CD4-positive, alpha-beta memory T cell (primary cell): ENCODE data around the gene SLX4IP. TPM values are rescaled to one million over a fixed set of nuclear protein-coding genes. Genes with fewer than 3 reads are reported as not detected.
A peak's percentile ranks its signal among the peaks of the same experiment; 100 is the strongest.
"Not testable (repeated sequence)": the region's sequence is repeated elsewhere in the genome, so short reads cannot be mapped to it uniquely, and the experiment has no call there.

Experiments used
- CTCF ChIA-PET: fragments of 350-600 bp; sonication (Branson Sonifier 250); formaldehyde crosslinking; loops from one replicate; lab custom pipeline; 2021; ENCODE audit warnings: inconsistent platforms; ENCODE audit not compliant: partially characterized antibody; lab: Charles Lee
- POLR2A ChIA-PET: fragments of 350-600 bp; sonication (Branson Sonifier 250); formaldehyde crosslinking; loops from one replicate; lab custom pipeline; 2021; ENCODE audit not compliant: partially characterized antibody; lab: Charles Lee
- DNase-seq, 5 donors: peaks; one replicate each; pipeline versions ENCODE4 v3.0.0 to v3.0.0-alpha.2; 2020 to 2022; ENCODE audit warnings: mixed read lengths in 1 of 5
- H3K27ac ChIP-seq: one replicate; pipeline ENCODE4 v1.7.0; 2013; ENCODE audit warnings: low read depth, low read length
- H3K27me3 ChIP-seq: 2 replicates; pipeline ENCODE4 v1.7.0; 2013; ENCODE audit warnings: mild to moderate bottlenecking, low read length, moderate library complexity; ENCODE audit not compliant: insufficient read depth
- H3K36me3 ChIP-seq: 2 replicates; pipeline ENCODE4 v1.7.0; 2013; ENCODE audit warnings: mild to moderate bottlenecking, low read length, moderate library complexity; ENCODE audit not compliant: insufficient read depth
- H3K4me1 ChIP-seq: 2 replicates; pipeline ENCODE4 v1.7.0; 2013; ENCODE audit warnings: mild to moderate bottlenecking, low read length, moderate library complexity; ENCODE audit not compliant: insufficient read depth
- H3K4me3 ChIP-seq, 2 donors: one replicate each; pipeline ENCODE4 v1.7.0; 2013; ENCODE audit warnings: low read length in 2 of 2, mild to moderate bottlenecking in 1 of 2
- H3K9me3 ChIP-seq, 2 donors: one replicate each; pipeline ENCODE4 v1.7.0; 2013; ENCODE audit warnings: low read length in 2 of 2, control low read depth in 1 of 2; ENCODE audit not compliant: control insufficient read depth in 1 of 2
- H3K27ac Mint-ChIP-seq, 7 donors: one replicate each; pipeline ENCODE4 v1.8.0; 2020 to 2021; ENCODE audit warnings: mixed read lengths in 7 of 7, mild to moderate bottlenecking in 6 of 7, inconsistent platforms in 3 of 7, moderate library complexity in 3 of 7
- H3K27me3 Mint-ChIP-seq, 2 donors: one replicate each; pipeline ENCODE4 v1.8.0; 2020 to 2021; ENCODE audit warnings: mixed read lengths in 2 of 2
- H3K36me3 Mint-ChIP-seq, 2 donors: one replicate each; pipeline ENCODE4 v1.8.0; 2020 to 2021; ENCODE audit warnings: mixed read lengths in 2 of 2, inconsistent platforms in 1 of 2, mild to moderate bottlenecking in 1 of 2
- H3K4me1 Mint-ChIP-seq, 4 donors: one replicate each; pipeline ENCODE4 v1.8.0; 2020 to 2021; ENCODE audit warnings: mixed read lengths in 4 of 4, mild to moderate bottlenecking in 1 of 4
- H3K4me3 Mint-ChIP-seq, 8 donors: one replicate each; pipeline ENCODE4 v1.8.0; 2020 to 2021; ENCODE audit warnings: mixed read lengths in 8 of 8, mild to moderate bottlenecking in 7 of 8, moderate library complexity in 6 of 8, inconsistent platforms in 3 of 8
- H3K9me3 Mint-ChIP-seq, 8 donors: one replicate each; pipeline ENCODE4 v1.8.0; 2020 to 2021; ENCODE audit warnings: mixed read lengths in 8 of 8, mild to moderate bottlenecking in 5 of 8, inconsistent platforms in 3 of 8, moderate library complexity in 1 of 8
- intact Hi-C: fragments of 100-400 bp; cut with micrococcal nuclease; formaldehyde crosslinking; loops from one replicate; pipeline ENCODE4 v1.15.1; 2023
- polyA plus RNA-seq, 2 donors: library from polyadenylated mRNA; unstranded; fragments of 300-500 nt; fragmentation: Illumina TruSeq; gene quantifications; one replicate each; pipeline ENCODE4 v1.2.3, GENCODE V29; 2021
- total RNA-seq, 2 experiments: library from RNA; stranded (reverse); gene quantifications; one replicate each; pipeline ENCODE4 v1.2.3, GENCODE V29; 2021

The SLX4IP gene
- total and polyA plus RNA-seq, 4 experiments from 2014 or later: 1.5 to 6.6 (median 4.0) TPM

GRCh38 chr20:10581823-10582222 lies 146.7 kb downstream of the SLX4IP start:
- H3K4me3 Mint-ChIP-seq: no peak overlapping the region
- Histone ChIP-seq H3K4me3 (no peak overlapping the region), H3K27me3 (no peaks in the 10 kb centered on the region), H3K27ac (no peak overlapping the region), H3K36me3 (no peaks in the 10 kb centered on the region), H3K4me1 (no peaks in the 10 kb centered on the region), H3K9me3 (no peaks in the 10 kb centered on the region)
- CTCF ChIA-PET: interaction anchor here (1.5 kb wide), 1 partner anchor 27 kb away, joined by 3 read pairs; no protein-coding TSS in a partner anchor
- POLR2A ChIA-PET: no interaction called here
- H3K9me3 Mint-ChIP-seq: no peaks in the 10 kb centered on the region
- peaks cover 2 to 31% of the 10 kb centered on the region in 2 donors for H3K36me3 Mint-ChIP-seq
- no peak overlapping the region for H3K27ac Mint-ChIP-seq
- peaks cover 3 to 12% (median 5%) of the 10 kb centered on the region in 4 donors for H3K4me1 Mint-ChIP-seq
- no peaks in the 10 kb centered on the region for H3K27me3 Mint-ChIP-seq
- intact Hi-C loops: no loop called here
- DNase-seq: no peak

GRCh38 chr20:10584371-10584770 lies 149.3 kb downstream of the SLX4IP start:
- H3K9me3 Mint-ChIP-seq: no peaks in the 10 kb centered on the region
- peaks cover 0 to 3% (median 0%) of the 10 kb centered on the region in 4 donors for H3K4me1 Mint-ChIP-seq
- ChIA-PET POLR2A (no interaction called here), CTCF (no interaction called here)
- Histone ChIP-seq H3K36me3 (no peaks in the 10 kb centered on the region), H3K9me3 (no peaks in the 10 kb centered on the region), H3K4me3 (no peak overlapping the region), H3K4me1 (no peaks in the 10 kb centered on the region), H3K27ac (no peak overlapping the region), H3K27me3 (no peaks in the 10 kb centered on the region)
- intact Hi-C loops: no loop called here
- DNase-seq: no peak
- no peaks in the 10 kb centered on the region for H3K27me3 Mint-ChIP-seq
- peaks cover 2 to 25% of the 10 kb centered on the region in 2 donors for H3K36me3 Mint-ChIP-seq
- H3K27ac Mint-ChIP-seq: no peak overlapping the region
- H3K4me3 Mint-ChIP-seq: no peak overlapping the region

- Mint-ChIP-seq H3K4me1 (peaks cover 0 to 2% (median 0%) of the 10 kb centered on the region in 4 donors), H3K27me3 (no peaks in the 10 kb centered on the region), H3K9me3 (no peaks in the 10 kb centered on the region), H3K4me3 (no peak overlapping the region), H3K27ac (no peak overlapping the region), H3K36me3 (peaks cover 2 to 23% of the 10 kb centered on the region in 2 donors)
- DNase-seq: no peak
- Histone ChIP-seq H3K4me3 (no peak overlapping the region), H3K4me1 (no peaks in the 10 kb centered on the region), H3K27ac (no peak overlapping the region), H3K36me3 (no peaks in the 10 kb centered on the region), H3K9me3 (no peaks in the 10 kb centered on the region), H3K27me3 (no peaks in the 10 kb centered on the region)
- intact Hi-C loops: no loop called here
- ChIA-PET CTCF (no interaction called here), POLR2A (no interaction called here)
Measured at GRCh38 chr20:10585308-10585707, 150.2 kb downstream of the SLX4IP start.

- Mint-ChIP-seq H3K4me1 (peaks cover 0 to 2% (median 0%) of the 10 kb centered on the region in 4 donors), H3K9me3 (no peaks in the 10 kb centered on the region), H3K36me3 (peaks cover 2 to 13% of the 10 kb centered on the region in 2 donors), H3K4me3 (no peak overlapping the region), H3K27ac (no peak overlapping the region), H3K27me3 (no peaks in the 10 kb centered on the region)
- DNase-seq: no peak
- no peaks in the 10 kb centered on the region for H3K4me1 ChIP-seq
- no peaks in the 10 kb centered on the region for H3K36me3 ChIP-seq
- H3K9me3 ChIP-seq: no peaks in the 10 kb centered on the region
- CTCF ChIA-PET: no interaction called here
- POLR2A ChIA-PET: no interaction called here
- no peak overlapping the region for H3K27ac ChIP-seq
- H3K27me3 ChIP-seq: no peaks in the 10 kb centered on the region
- intact Hi-C loops: no loop called here
- no peak overlapping the region for H3K4me3 ChIP-seq
Measured at GRCh38 chr20:10586296-10586695, 151.2 kb downstream of the SLX4IP start.

GRCh38 chr20:10590446-10590845 lies 155.3 kb downstream of the SLX4IP start:
- H3K27ac ChIP-seq, H3K27me3 Mint-ChIP-seq, intact Hi-C loops, H3K4me3 Mint-ChIP-seq, H3K27me3 ChIP-seq, H3K27ac Mint-ChIP-seq, H3K4me1 Mint-ChIP-seq, H3K4me1 ChIP-seq, H3K9me3 ChIP-seq, H3K36me3 ChIP-seq, H3K4me3 ChIP-seq, H3K9me3 Mint-ChIP-seq, DNase-seq, H3K36me3 Mint-ChIP-seq: not testable (repeated sequence)
- ChIA-PET CTCF (interaction anchor here (1.0 to 1.2 kb wide), 2 partner anchors 15 to 77 kb away, joined by 3 to 4 read pairs; no protein-coding TSS in a partner anchor), POLR2A (interaction anchor here (0.6 kb wide), 1 partner anchor 22 kb away, joined by 3 read pairs; no protein-coding TSS in a partner anchor)

GRCh38 chr20:10590950-10591671 lies 156.0 kb downstream of the SLX4IP start:
- CTCF ChIA-PET: interaction anchor here (1.0 to 1.2 kb wide), 2 partner anchors 15 to 77 kb away, joined by 3 to 4 read pairs; no protein-coding TSS in a partner anchor
- peaks cover 0 to 7% of the 10 kb centered on the region in 2 donors for H3K36me3 Mint-ChIP-seq
- peak overlapping the region in 1 of 7 donors; percentile 32 for H3K27ac Mint-ChIP-seq

GRCh38 chr20:10591946-10592521 lies 156.9 kb downstream of the SLX4IP start:
- intact Hi-C loops: no loop called here
- CTCF ChIA-PET: interaction anchor here (0.6 kb wide), 1 partner anchor 165 kb away, joined by 3 read pairs; no protein-coding TSS in a partner anchor
- H3K27me3 Mint-ChIP-seq: no peaks in the 10 kb centered on the region

More at GRCh38 chr20:10590950-10591671, 156.0 kb downstream of the SLX4IP start:
- Histone ChIP-seq H3K27ac (no peak overlapping the region), H3K36me3 (no peaks in the 10 kb centered on the region), H3K4me1 (no peaks in the 10 kb centered on the region), H3K9me3 (no peaks in the 10 kb centered on the region), H3K4me3 (no peak overlapping the region), H3K27me3 (no peaks in the 10 kb centered on the region)
- H3K4me3 Mint-ChIP-seq: no peak overlapping the region
- H3K9me3 Mint-ChIP-seq: no peaks in the 10 kb centered on the region
- H3K4me1 Mint-ChIP-seq: peaks cover 0 to 4% (median 2%) of the 10 kb centered on the region in 4 donors
- no peaks in the 10 kb centered on the region for H3K27me3 Mint-ChIP-seq
- no peak for DNase-seq
- POLR2A ChIA-PET: interaction anchor here (0.6 kb wide), 1 partner anchor 23 kb away, joined by 3 read pairs; no protein-coding TSS in a partner anchor
- intact Hi-C loops: no loop called here

More at GRCh38 chr20:10591946-10592521, 156.9 kb downstream of the SLX4IP start:
- Mint-ChIP-seq H3K36me3 (peaks cover under 1 to 12% of the 10 kb centered on the region in 2 donors), H3K4me1 (peaks cover 0 to 4% (median 2%) of the 10 kb centered on the region in 4 donors), H3K4me3 (no peak overlapping the region), H3K9me3 (no peaks in the 10 kb centered on the region), H3K27ac (no peak overlapping the region)
- H3K4me3 ChIP-seq: no peak overlapping the region
- POLR2A ChIA-PET: no interaction called here
- no peak overlapping the region for H3K27ac ChIP-seq
- no peaks in the 10 kb centered on the region for H3K27me3 ChIP-seq
- H3K4me1 ChIP-seq: no peaks in the 10 kb centered on the region
- DNase-seq: no peak
- no peaks in the 10 kb centered on the region for H3K36me3 ChIP-seq
- H3K9me3 ChIP-seq: no peaks in the 10 kb centered on the region
